AG09319 (cell line): Measurements from ENCODE around the gene EOGT.

Experiments used
- DNase-seq: peaks from one replicate; pipeline ENCODE4 v3.0.0-alpha.2; 2010; ENCODE audit warnings: low read depth; ENCODE audit errors: extremely low read depth
- TF ChIP-seq, protein P1 (sequence below): IDR thresholded peaks from 2 replicates; pipeline ENCODE4 v1.5.1; 2011; ENCODE audit warnings: low read depth, mild to moderate bottlenecking, inconsistent platforms, low read length, moderate library complexity

The EOGT gene

GRCh38 chr3:69048990-69049389, 35.5 kb upstream of the EOGT start:
- TF ChIP-seq, protein P1, sequence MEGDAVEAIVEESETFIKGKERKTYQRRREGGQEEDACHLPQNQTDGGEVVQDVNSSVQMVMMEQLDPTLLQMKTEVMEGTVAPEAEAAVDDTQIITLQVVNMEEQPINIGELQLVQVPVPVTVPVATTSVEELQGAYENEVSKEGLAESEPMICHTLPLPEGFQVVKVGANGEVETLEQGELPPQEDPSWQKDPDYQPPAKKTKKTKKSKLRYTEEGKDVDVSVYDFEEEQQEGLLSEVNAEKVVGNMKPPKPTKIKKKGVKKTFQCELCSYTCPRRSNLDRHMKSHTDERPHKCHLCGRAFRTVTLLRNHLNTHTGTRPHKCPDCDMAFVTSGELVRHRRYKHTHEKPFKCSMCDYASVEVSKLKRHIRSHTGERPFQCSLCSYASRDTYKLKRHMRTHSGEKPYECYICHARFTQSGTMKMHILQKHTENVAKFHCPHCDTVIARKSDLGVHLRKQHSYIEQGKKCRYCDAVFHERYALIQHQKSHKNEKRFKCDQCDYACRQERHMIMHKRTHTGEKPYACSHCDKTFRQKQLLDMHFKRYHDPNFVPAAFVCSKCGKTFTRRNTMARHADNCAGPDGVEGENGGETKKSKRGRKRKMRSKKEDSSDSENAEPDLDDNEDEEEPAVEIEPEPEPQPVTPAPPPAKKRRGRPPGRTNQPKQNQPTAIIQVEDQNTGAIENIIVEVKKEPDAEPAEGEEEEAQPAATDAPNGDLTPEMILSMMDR, result no peak
- DNase-seq, result no peak

DNA sequence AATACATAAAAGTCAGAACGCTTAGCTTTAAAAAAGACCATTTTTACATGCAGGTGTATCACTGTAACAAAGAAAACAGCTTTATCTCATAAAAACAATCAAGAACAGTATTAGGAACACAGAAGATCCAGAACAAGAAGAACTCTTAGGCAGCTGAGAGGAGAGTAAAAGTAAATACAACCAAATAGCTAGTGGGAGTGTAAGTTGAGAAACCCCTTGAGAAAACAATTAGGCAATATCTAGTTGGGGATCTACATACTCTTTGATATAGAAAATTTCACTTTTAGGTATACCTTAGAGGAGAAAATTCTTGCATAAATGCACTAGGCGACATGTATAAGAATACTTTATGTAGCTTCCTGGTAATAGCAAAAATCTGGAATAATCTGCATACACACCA, 31.1 kb upstream of the EOGT start:
- TF ChIP-seq, protein P1, result no peak
- no peak for DNase-seq

DNA sequence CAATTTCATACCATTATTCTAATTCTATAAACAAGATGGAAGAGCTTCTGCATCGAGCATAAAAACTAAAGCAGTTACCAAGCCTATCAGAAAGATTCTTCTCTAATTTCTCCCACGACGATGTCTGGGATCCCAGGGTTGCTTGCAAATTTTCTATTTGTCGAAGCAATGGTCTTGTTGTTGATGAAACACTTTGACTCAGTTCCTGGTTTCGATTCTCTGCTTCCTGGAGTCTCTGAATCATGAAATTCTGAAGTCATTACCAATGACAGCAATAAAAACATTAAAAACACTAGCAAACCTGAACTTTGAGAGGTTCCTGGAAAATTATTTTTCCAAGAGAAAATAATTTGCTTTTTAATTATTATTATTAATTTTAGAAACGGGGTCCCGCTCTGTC, 20.0 kb upstream of the EOGT start:
- DNase-seq, result no peak
- TF ChIP-seq, protein P1, result no peak

DNA sequence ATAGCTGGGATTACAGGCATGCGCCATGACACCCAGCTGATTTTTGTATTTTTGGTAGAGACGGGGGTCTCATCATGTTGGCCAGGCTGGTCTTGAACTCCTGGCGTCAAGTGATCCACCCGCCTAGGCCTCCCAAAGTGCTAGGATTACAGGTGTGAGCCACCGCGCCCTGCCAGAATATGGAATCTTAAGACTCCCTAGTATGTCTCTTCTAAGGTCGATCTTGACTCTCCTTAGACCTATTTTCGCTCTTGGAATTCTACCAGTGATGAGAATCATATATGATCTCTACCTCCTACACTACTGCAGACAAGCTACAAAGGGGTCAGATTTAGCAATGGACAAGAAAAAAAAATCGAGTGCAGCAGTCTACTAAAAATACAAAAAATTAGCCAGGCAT, 19.3 kb upstream of the EOGT start:
- DNase-seq, result no peak

GRCh38 chr3:69032142-69032541, 18.7 kb upstream of the EOGT start:
- TF ChIP-seq, protein P1, result no peak
- no peak for DNase-seq

More for the DNA sequence above, 19.3 kb upstream of the EOGT start:
- TF ChIP-seq, protein P1, result no peak

GRCh38 chr3:69031635-69032034, 18.2 kb upstream of the EOGT start:
- DNase-seq, result no peak
- TF ChIP-seq, protein P1, result no peak

- no peak for DNase-seq
- TF ChIP-seq, protein P1, result no peak
These were observed 7.4 kb upstream of the EOGT start for GRCh38 chr3:69020857-69021256.
